Activated CD4-positive, alpha-beta memory T cell treated with anti-CD3 and anti-CD28 coated beads, Interleukin-2, amount 10 ng/mL, durations not matched to agents 7 days and 5 days (primary cell): ENCODE measurements around the gene NLGN1. TPM values are rescaled to one million over a fixed set of nuclear protein-coding genes. Genes with fewer than 3 reads are reported as not detected.
"Not testable (repeated sequence)": the region's sequence is repeated elsewhere in the genome, so short reads cannot be mapped to it uniquely, and the experiment has no call there.

ENCODE experiments used
- CTCF ChIA-PET: fragments of 350-600 bp; sonication (Branson Sonifier 250); formaldehyde crosslinking; loops from one replicate; lab custom pipeline; 2021; ENCODE audit warnings: antibody characterized with exemption, inconsistent platforms; lab: Charles Lee
- POLR2A ChIA-PET: fragments of 350-600 bp; sonication (Branson Sonifier 250); formaldehyde crosslinking; loops from one replicate; lab custom pipeline; 2021; ENCODE audit warnings: antibody characterized with exemption; lab: Charles Lee
- DNase-seq: peaks from one replicate; pipeline ENCODE4 v3.0.0-alpha.2; 2020
- H3K27ac Mint-ChIP-seq: one replicate; pipeline ENCODE4 v1.8.0; 2021; ENCODE audit warnings: mild to moderate bottlenecking, mixed read lengths
- H3K27me3 Mint-ChIP-seq: one replicate; pipeline ENCODE4 v1.8.0; 2021; ENCODE audit warnings: mixed read lengths
- H3K36me3 Mint-ChIP-seq: one replicate; pipeline ENCODE4 v1.8.0; 2021; ENCODE audit warnings: low read depth, mixed read lengths
- H3K4me1 Mint-ChIP-seq: one replicate; pipeline ENCODE4 v1.8.0; 2021; ENCODE audit warnings: mixed read lengths
- H3K4me3 Mint-ChIP-seq: one replicate; pipeline ENCODE4 v1.8.0; 2021; ENCODE audit warnings: mild to moderate bottlenecking, mixed read lengths
- H3K9me3 Mint-ChIP-seq: one replicate; pipeline ENCODE4 v1.8.0; 2021; ENCODE audit warnings: mixed read lengths
- total RNA-seq, 2 experiments: library from RNA; stranded (reverse); gene quantifications; one replicate each; pipeline ENCODE4 v1.2.3, GENCODE V29; 2021

Gene NLGN1
- total RNA-seq, 2 experiments from 2014 or later = not detected

GRCh38 chr3:173589116-173589515 is 191.6 kb downstream of the NLGN1 start:
- ChIA-PET POLR2A (no interaction called here), CTCF (no interaction called here)

DNA sequence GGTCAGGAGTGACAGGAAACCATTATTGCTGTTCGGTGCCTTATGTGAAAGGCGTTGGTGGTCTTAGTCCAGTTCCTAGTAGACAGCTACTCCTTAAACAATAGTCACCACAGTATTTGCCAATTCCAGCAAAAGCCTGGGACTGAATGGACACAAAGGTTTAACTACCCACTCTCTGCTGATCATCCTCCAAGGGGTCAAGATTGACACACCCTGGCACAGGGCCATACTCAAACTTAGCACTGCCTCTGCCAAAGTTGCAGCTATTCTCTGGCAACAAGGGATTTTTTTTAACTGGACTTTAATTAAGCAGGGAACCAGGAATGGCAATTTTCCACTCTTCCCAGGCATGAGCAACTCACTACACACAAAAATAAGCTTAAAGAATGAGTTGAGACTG is 193.9 kb downstream of the NLGN1 start:
- H3K36me3 Mint-ChIP-seq = no peaks in the 10 kb centered on the region
- no peak overlapping the region for H3K4me3 Mint-ChIP-seq
- ChIA-PET POLR2A (no interaction called here), CTCF (no interaction called here)
- H3K9me3 Mint-ChIP-seq = peaks cover 2% of the 10 kb centered on the region
- no peak for DNase-seq
- peaks cover under 1% of the 10 kb centered on the region for H3K27me3 Mint-ChIP-seq
- no peaks in the 10 kb centered on the region for H3K4me1 Mint-ChIP-seq
- no peak overlapping the region for H3K27ac Mint-ChIP-seq

More at GRCh38 chr3:173589116-173589515, 191.6 kb downstream of the NLGN1 start:
- Mint-ChIP-seq H3K9me3 (peaks cover 2% of the 10 kb centered on the region), H3K36me3 (no peaks in the 10 kb centered on the region), H3K4me3 (no peak overlapping the region), H3K27ac (no peak overlapping the region), H3K4me1 (peaks cover 2% of the 10 kb centered on the region), H3K27me3 (peaks cover 15% of the 10 kb centered on the region)
- DNase-seq = no peak

DNA sequence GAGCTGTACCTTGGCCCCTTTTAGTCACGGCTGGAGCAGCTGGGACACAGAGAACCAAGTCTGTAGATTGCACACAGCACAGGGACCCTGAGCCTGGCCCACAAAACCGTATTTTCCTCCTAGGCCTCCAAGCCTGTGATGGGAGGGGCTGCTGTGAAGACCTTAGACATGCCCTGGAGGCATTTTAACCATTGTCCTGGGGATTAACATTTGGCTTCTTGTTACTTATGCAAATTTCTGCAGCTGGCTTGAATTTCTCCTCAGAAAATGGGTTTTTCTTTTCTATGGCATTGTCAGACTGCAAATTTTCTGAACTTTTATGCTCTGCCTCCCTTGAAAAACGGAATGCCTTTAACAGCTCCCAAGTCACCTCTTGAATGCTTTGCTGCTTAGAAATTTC is 197.3 kb downstream of the NLGN1 start:
- DNase-seq, H3K9me3 Mint-ChIP-seq, H3K36me3 Mint-ChIP-seq, H3K4me1 Mint-ChIP-seq, H3K27me3 Mint-ChIP-seq, CTCF ChIA-PET, H3K4me3 Mint-ChIP-seq, POLR2A ChIA-PET, H3K27ac Mint-ChIP-seq: not testable (repeated sequence)

- no peak overlapping the region for H3K27ac Mint-ChIP-seq
- no peaks in the 10 kb centered on the region for H3K4me1 Mint-ChIP-seq
- ChIA-PET CTCF (no interaction called here), POLR2A (no interaction called here)
- H3K4me3 Mint-ChIP-seq = no peak overlapping the region
- no peaks in the 10 kb centered on the region for H3K36me3 Mint-ChIP-seq
- H3K27me3 Mint-ChIP-seq = no peaks in the 10 kb centered on the region
- no peaks in the 10 kb centered on the region for H3K9me3 Mint-ChIP-seq
- no peak for DNase-seq
Measured at GRCh38 chr3:173599673-173600072, 202.1 kb downstream of the NLGN1 start.

DNA sequence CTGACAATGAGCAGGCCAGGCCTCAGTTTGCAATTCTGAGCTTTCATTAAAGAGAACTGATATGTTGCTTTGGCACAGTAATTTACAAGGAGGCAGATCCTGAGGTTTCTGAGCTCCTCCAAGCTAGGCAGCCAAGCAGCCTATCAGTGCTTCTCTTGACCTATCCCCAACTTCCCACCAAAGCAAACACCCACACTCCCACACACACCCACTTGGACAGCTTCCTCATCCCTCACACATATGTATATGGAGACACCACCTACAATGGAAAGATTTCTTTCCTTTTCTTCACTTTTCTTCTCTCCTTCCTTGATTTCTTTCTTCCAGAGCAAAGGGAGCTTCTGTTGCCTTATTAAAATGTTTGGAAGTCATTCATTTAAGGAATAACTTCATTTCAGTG is 217.0 kb downstream of the NLGN1 start:
- Mint-ChIP-seq H3K4me1 (no peaks in the 10 kb centered on the region), H3K27ac (no peak overlapping the region), H3K9me3 (no peaks in the 10 kb centered on the region), H3K27me3 (no peaks in the 10 kb centered on the region), H3K36me3 (no peaks in the 10 kb centered on the region), H3K4me3 (no peak overlapping the region)
- POLR2A ChIA-PET = no interaction called here
- CTCF ChIA-PET = no interaction called here
- no peak for DNase-seq

- H3K27me3 Mint-ChIP-seq = no peaks in the 10 kb centered on the region
- no peak overlapping the region for H3K4me3 Mint-ChIP-seq
- DNase-seq = no peak
- H3K4me1 Mint-ChIP-seq = no peaks in the 10 kb centered on the region
- no peak overlapping the region for H3K27ac Mint-ChIP-seq
- H3K9me3 Mint-ChIP-seq = no peaks in the 10 kb centered on the region
- no peaks in the 10 kb centered on the region for H3K36me3 Mint-ChIP-seq
- CTCF ChIA-PET = no interaction called here
- POLR2A ChIA-PET = no interaction called here
Measured at GRCh38 chr3:173615661-173616060, 218.1 kb downstream of the NLGN1 start.

DNA sequence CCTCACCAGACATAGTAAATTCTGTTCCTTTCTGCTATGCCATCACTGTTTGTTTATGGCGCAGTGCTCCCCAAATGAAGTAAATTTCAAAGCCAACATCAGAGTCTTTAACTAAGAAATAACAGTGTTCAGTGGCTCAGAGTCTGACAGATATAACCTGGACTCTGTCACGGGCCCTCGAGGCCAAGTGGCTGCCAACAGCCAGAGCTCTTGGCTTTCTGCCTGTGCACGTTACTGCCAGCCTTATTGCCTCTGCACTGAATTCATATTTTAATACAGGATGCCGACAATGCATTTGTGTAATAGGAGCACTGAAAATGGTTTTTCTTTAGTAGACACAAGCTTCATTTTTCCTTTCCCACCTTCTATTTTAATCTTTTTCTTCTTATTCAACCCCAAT is 219.9 kb downstream of the NLGN1 start:
- H3K27me3 Mint-ChIP-seq = no peaks in the 10 kb centered on the region
- no peak for DNase-seq
- no peaks in the 10 kb centered on the region for H3K9me3 Mint-ChIP-seq
- no peaks in the 10 kb centered on the region for H3K4me1 Mint-ChIP-seq
- no peak overlapping the region for H3K27ac Mint-ChIP-seq
- no peak overlapping the region for H3K4me3 Mint-ChIP-seq
- H3K36me3 Mint-ChIP-seq = no peaks in the 10 kb centered on the region
- CTCF ChIA-PET = no interaction called here
- POLR2A ChIA-PET = no interaction called here

GRCh38 chr3:173618148-173618547 is 220.6 kb downstream of the NLGN1 start:
- POLR2A ChIA-PET = no interaction called here
- H3K9me3 Mint-ChIP-seq = no peaks in the 10 kb centered on the region
- no peak overlapping the region for H3K4me3 Mint-ChIP-seq
- no peak overlapping the region for H3K27ac Mint-ChIP-seq
- no peaks in the 10 kb centered on the region for H3K36me3 Mint-ChIP-seq
- no peaks in the 10 kb centered on the region for H3K27me3 Mint-ChIP-seq
- CTCF ChIA-PET = no interaction called here
- DNase-seq = no peak
- H3K4me1 Mint-ChIP-seq = no peaks in the 10 kb centered on the region

DNA sequence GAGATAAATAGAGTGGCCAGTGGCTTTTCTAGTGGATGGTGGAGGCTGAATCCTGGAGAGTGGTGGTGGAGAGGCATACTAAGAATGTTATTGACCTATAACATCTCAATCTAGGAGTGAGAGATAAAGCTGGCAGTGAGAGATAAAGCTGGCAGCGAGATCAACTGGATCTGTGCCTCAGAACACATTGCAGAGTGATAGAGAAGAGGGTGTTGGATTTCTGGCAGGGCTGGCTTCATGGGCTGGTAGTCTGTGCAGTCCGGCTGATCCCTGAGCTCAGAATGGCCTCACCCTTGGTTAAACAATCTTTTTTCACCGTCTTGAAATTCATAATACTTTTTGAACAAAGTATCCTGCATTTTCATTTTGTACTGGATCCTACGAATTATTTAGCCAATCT is 221.2 kb downstream of the NLGN1 start:
- H3K27me3 Mint-ChIP-seq = no peaks in the 10 kb centered on the region
- DNase-seq = no peak
- ChIA-PET POLR2A (no interaction called here), CTCF (no interaction called here)
- H3K9me3 Mint-ChIP-seq = no peaks in the 10 kb centered on the region
- H3K4me3 Mint-ChIP-seq = no peak overlapping the region
- no peaks in the 10 kb centered on the region for H3K4me1 Mint-ChIP-seq
- no peak overlapping the region for H3K27ac Mint-ChIP-seq
- H3K36me3 Mint-ChIP-seq = no peaks in the 10 kb centered on the region

DNA sequence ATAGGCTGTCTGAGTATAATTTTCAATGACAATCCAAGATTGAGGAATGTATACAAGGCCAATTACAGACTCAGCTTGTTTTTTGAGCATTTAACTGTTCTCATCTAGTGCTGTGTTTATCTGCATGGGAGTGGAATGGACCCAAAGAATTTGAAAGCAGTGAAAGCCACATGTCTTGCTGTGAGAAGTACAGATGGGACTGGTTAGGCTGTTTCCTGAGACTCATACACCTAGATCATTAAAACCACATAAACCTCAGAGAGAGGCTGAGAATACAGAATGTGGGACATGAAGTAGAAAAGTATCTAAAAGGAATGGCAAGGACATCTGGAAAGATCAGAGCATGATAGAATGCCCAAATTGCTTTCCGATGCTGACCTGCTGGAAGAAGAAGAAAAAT is 224.6 kb downstream of the NLGN1 start:
- no peaks in the 10 kb centered on the region for H3K36me3 Mint-ChIP-seq
- no peak overlapping the region for H3K4me3 Mint-ChIP-seq
- no peaks in the 10 kb centered on the region for H3K4me1 Mint-ChIP-seq
- CTCF ChIA-PET = no interaction called here
- H3K27me3 Mint-ChIP-seq = no peaks in the 10 kb centered on the region
- DNase-seq = no peak
- H3K27ac Mint-ChIP-seq = no peak overlapping the region
- POLR2A ChIA-PET = no interaction called here
- H3K9me3 Mint-ChIP-seq = no peaks in the 10 kb centered on the region

DNA sequence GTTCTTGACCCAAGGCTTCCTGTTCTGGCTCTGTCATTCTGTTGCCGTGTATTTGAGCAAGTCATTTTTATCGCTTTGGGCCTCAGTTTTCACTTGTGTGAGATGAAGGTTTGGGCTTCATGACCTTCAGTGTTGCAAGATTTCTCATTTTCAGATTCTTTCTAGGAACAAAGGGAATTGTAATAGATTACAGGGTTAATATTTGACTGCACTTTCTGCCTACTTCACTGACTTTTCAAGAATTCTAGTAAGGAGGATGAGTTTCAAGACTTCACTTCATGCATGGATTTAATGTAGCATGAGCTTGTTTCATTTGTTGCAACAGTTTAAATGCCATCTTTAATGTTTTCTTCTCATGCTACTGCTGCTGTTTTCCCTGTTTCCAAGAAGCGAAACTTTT is 226.5 kb downstream of the NLGN1 start:
- H3K9me3 Mint-ChIP-seq = no peaks in the 10 kb centered on the region
- H3K27ac Mint-ChIP-seq = no peak overlapping the region
- CTCF ChIA-PET = no interaction called here
- H3K4me1 Mint-ChIP-seq = no peaks in the 10 kb centered on the region
- no peak overlapping the region for H3K4me3 Mint-ChIP-seq
- no peaks in the 10 kb centered on the region for H3K36me3 Mint-ChIP-seq
- no peaks in the 10 kb centered on the region for H3K27me3 Mint-ChIP-seq
- DNase-seq = no peak
- POLR2A ChIA-PET = no interaction called here

GRCh38 chr3:173630849-173631248 is 233.3 kb downstream of the NLGN1 start:
- Mint-ChIP-seq H3K4me3 (no peak overlapping the region), H3K27me3 (no peaks in the 10 kb centered on the region), H3K9me3 (no peaks in the 10 kb centered on the region), H3K4me1 (no peaks in the 10 kb centered on the region), H3K27ac (no peak overlapping the region), H3K36me3 (no peaks in the 10 kb centered on the region)
- ChIA-PET CTCF (no interaction called here), POLR2A (no interaction called here)
- no peak for DNase-seq

GRCh38 chr3:173632945-173633344 is 235.4 kb downstream of the NLGN1 start:
- DNase-seq = no peak
- no peaks in the 10 kb centered on the region for H3K36me3 Mint-ChIP-seq
- POLR2A ChIA-PET = no interaction called here
- no peak overlapping the region for H3K27ac Mint-ChIP-seq
- no peaks in the 10 kb centered on the region for H3K4me1 Mint-ChIP-seq
- H3K27me3 Mint-ChIP-seq = no peaks in the 10 kb centered on the region
- H3K4me3 Mint-ChIP-seq = no peak overlapping the region
- CTCF ChIA-PET = no interaction called here
- H3K9me3 Mint-ChIP-seq = no peaks in the 10 kb centered on the region

GRCh38 chr3:173635826-173636225 is 238.3 kb downstream of the NLGN1 start:
- Mint-ChIP-seq H3K4me1 (no peaks in the 10 kb centered on the region), H3K9me3 (no peaks in the 10 kb centered on the region), H3K27ac (no peak overlapping the region), H3K4me3 (no peak overlapping the region), H3K36me3 (no peaks in the 10 kb centered on the region), H3K27me3 (no peaks in the 10 kb centered on the region)
- CTCF ChIA-PET = no interaction called here
- DNase-seq = no peak
- POLR2A ChIA-PET = no interaction called here

- ChIA-PET POLR2A (no interaction called here), CTCF (no interaction called here)
- no peaks in the 10 kb centered on the region for H3K4me1 Mint-ChIP-seq
- no peaks in the 10 kb centered on the region for H3K9me3 Mint-ChIP-seq
- no peak overlapping the region for H3K27ac Mint-ChIP-seq
- no peaks in the 10 kb centered on the region for H3K36me3 Mint-ChIP-seq
- H3K4me3 Mint-ChIP-seq = no peak overlapping the region
- no peak for DNase-seq
- no peaks in the 10 kb centered on the region for H3K27me3 Mint-ChIP-seq
Measured at GRCh38 chr3:173639098-173639497, 241.6 kb downstream of the NLGN1 start.
